Body of pancreas (tissue), 4 donors: ENCODE data around the gene PTPRQ. TPM values are rescaled to one million over a fixed set of nuclear protein-coding genes. Genes with fewer than 3 reads are reported as not detected.

Source experiments
- ATAC-seq: fragments of 150-250 bp; one replicate; pipeline ENCODE4 v1.9.1; 2016
- DNase-seq, 4 donors: peaks; one replicate each; pipeline ENCODE4 v3.0.0-alpha.2; 2019
- H3K27ac ChIP-seq, 4 donors: fragments of 200-600 bp; sonication (generic); 1 replicate in 3 of 4; 2 replicates in 1 of 4; pipeline versions ENCODE4 v1.5.1 to v1.6.1; 2016 to 2019; ENCODE audit warnings: mild to moderate bottlenecking in 1 of 4, mixed read lengths in 1 of 4, moderate library complexity in 1 of 4
- H3K27me3 ChIP-seq, 2 donors: fragments of 200-600 bp; sonication (generic); one replicate each; pipeline ENCODE4 v1.6.0; 2016; ENCODE audit warnings: mild to moderate bottlenecking in 1 of 2
- H3K36me3 ChIP-seq, 2 donors: fragments of 200-600 bp; sonication (generic); replicated peaks in 1 of 2; 2 replicates each; pipeline ENCODE4 v1.5.1; 2016; ENCODE audit warnings: low read depth in 2 of 2; ENCODE audit not compliant: insufficient read depth in 1 of 2
- H3K4me1 ChIP-seq: fragments of 200-600 bp; sonication (generic); one replicate; pipeline ENCODE4 v1.6.0; 2016
- H3K4me3 ChIP-seq, 2 donors: fragments of 200-600 bp; sonication (generic); 1 replicate in 1 of 2; 2 replicates in 1 of 2; pipeline ENCODE4 v1.5.1; 2016 to 2019
- H3K9me3 ChIP-seq, 3 donors: fragments of 200-600 bp; sonication (generic); 1 replicate in 2 of 3; 2 replicates in 1 of 3; pipeline ENCODE4 v1.5.1; 2016
- CTCF ChIP-seq, 7 experiments: fragments of 450-650 bp in 4 of 7; fragments of 200-600 bp in 3 of 7; sonication (generic) in 3 of 7; IDR thresholded peaks; one replicate each; pipeline ENCODE4 v1.5.1; 2016 to 2019; ENCODE audit warnings: antibody characterized with exemption in 7 of 7
- POLR2A ChIP-seq, 3 donors: fragments of 450-650 bp; IDR thresholded peaks; one replicate each; pipeline ENCODE4 v1.6.1; 2016; ENCODE audit warnings: antibody characterized with exemption in 3 of 3, mild to moderate bottlenecking in 2 of 3
- WGBS, 2 donors: methylation state at CpG; one replicate each; pipeline ENCODE4 v1.1.5; 2017; 5-methylcytosine and 5-hydroxymethylcytosine counted together
- intact Hi-C: fragments of 100-400 bp; cut with DNase I; formaldehyde crosslinking; loops from one replicate; pipeline ENCODE4 v1.15.1; 2023
- total RNA-seq, 2 donors: library from RNA; depleted of rRNA; stranded (reverse); fragments of >200 nt; gene quantifications; one replicate each; pipeline ENCODE4 v1.1.0, GENCODE V29; 2016

PTPRQ gene
- total RNA-seq, 2 donors from 2014 or later = 0.52 to 0.66 TPM

DNA sequence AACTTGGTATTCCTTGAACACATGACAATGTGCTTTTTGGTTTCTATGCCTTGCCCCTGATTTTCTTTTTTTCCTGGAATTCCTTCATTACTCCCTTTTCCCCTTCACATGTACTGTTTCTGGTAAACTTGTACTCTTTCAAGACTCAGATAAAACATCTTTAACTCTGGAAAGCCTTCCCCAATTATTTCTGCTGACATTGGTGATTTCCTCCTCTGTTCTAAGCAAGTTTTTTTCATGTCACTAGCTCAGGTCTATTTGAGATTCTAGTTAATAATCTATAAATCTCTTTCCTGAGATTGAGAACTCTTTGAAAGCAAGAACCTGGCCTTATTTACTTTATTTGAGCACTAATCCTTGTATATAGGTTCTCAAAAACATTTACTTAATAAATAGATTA lies 24.0 kb upstream of the PTPRQ start:
- no peaks in the 10 kb centered on the region for H3K9me3 ChIP-seq
- ATAC-seq = no peak
- intact Hi-C loops = no loop called here
- DNase-seq = no peak
- TF ChIP-seq POLR2A (IDR thresholded peaks at IDR 0.05) = no peak
- no peaks in the 10 kb centered on the region for H3K4me1 ChIP-seq
- H3K36me3 ChIP-seq = no peaks in the 10 kb centered on the region
- H3K27ac ChIP-seq = no peak overlapping the region
- H3K27me3 ChIP-seq = no peaks in the 10 kb centered on the region
- H3K4me3 ChIP-seq = no peak overlapping the region

GRCh38 chr12:80422550-80422949 lies 21.5 kb upstream of the PTPRQ start:
- H3K4me1 ChIP-seq = no peaks in the 10 kb centered on the region
- no peak for DNase-seq
- H3K27ac ChIP-seq = no peak overlapping the region
- no peaks in the 10 kb centered on the region for H3K9me3 ChIP-seq
- no peaks in the 10 kb centered on the region for H3K36me3 ChIP-seq
- 17 to 20% methylated on average over 2 of the region's 2 CpGs for WGBS, 2 donors
- intact Hi-C loops = no loop called here
- H3K4me3 ChIP-seq = no peak overlapping the region
- ATAC-seq = no peak
- no peaks in the 10 kb centered on the region for H3K27me3 ChIP-seq
- TF ChIP-seq CTCF (IDR thresholded peaks at IDR 0.05) (no peak), POLR2A (IDR thresholded peaks at IDR 0.05) (no peak)

DNA sequence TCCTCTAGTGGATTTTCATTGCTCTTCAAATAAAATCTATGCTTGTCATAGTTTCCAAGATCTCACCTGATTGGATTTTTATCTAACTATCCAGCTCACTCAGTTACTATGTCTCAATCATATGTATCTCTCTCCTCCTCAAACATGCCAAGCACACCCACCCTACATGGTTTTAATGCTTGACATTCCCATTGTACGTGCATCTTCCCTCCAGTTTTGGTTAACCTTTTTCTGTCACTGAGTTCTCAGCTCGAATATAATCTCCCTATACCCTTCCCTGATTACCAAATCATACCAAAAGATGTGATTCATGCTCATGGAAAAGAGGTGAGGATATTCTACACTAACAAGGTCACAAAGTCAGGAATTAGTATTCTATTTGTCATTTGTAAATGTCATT lies 12.0 kb upstream of the PTPRQ start:
- Histone ChIP-seq H3K36me3 (no peaks in the 10 kb centered on the region), H3K4me1 (no peaks in the 10 kb centered on the region), H3K27ac (no peak overlapping the region), H3K4me3 (no peak overlapping the region), H3K27me3 (no peaks in the 10 kb centered on the region), H3K9me3 (no peaks in the 10 kb centered on the region)
- TF ChIP-seq POLR2A (IDR thresholded peaks at IDR 0.05) (no peak), CTCF (IDR thresholded peaks at IDR 0.05) (no peak)
- ATAC-seq (no peak), DNase-seq (no peak)
- 53 to 61% methylated on average over 2 of the region's 2 CpGs for WGBS, 2 donors
- intact Hi-C loops = no loop called here

- H3K4me3 ChIP-seq = no peak overlapping the region
- H3K36me3 ChIP-seq = no peaks in the 10 kb centered on the region
- H3K4me1 ChIP-seq = peaks cover 8% of the 10 kb centered on the region
- ATAC-seq = no peak
- no peak overlapping the region for H3K27ac ChIP-seq
- no peak for DNase-seq
- no peak for TF ChIP-seq POLR2A (IDR thresholded peaks at IDR 0.05)
- no peak for TF ChIP-seq CTCF (IDR thresholded peaks at IDR 0.05)
- H3K9me3 ChIP-seq = no peaks in the 10 kb centered on the region
- intact Hi-C loops = no loop called here
- H3K27me3 ChIP-seq = no peaks in the 10 kb centered on the region
Observed at GRCh38 chr12:80441921-80442320, 2.1 kb upstream of the PTPRQ start.

- Histone ChIP-seq H3K27me3 (no peaks in the 10 kb centered on the region), H3K4me3 (no peak overlapping the region), H3K27ac (peak overlapping the region in 1 of 4 donors; percentile 15), H3K4me1 (peaks cover 8% of the 10 kb centered on the region), H3K36me3 (no peaks in the 10 kb centered on the region), H3K9me3 (no peaks in the 10 kb centered on the region)
- TF ChIP-seq CTCF (IDR thresholded peaks at IDR 0.05) = no peak
- no peak for TF ChIP-seq POLR2A (IDR thresholded peaks at IDR 0.05)
- WGBS, 2 donors = 42 to 44% methylated on average over 7 of the region's 7 CpGs
- ATAC-seq (peak; percentile 93), DNase-seq (peak in 3 of 4 donors; percentile 10 to 41 (median 10))
- intact Hi-C loops = no loop called here
Observed at GRCh38 chr12:80442426-80443222, 1.4 kb upstream of the PTPRQ start.
